Kasumi-1 (cell line): Measurements from ENCODE around the gene VEGFC.

Source experiments
- DNase-seq, 2 experiments: peaks; one replicate each; lab custom pipeline; 2025; lab: John Stamatoyannopoulos, UW

The VEGFC gene

GRCh38 chr4:176680668-176681180 lies 112.0 kb downstream of the VEGFC start:
- DNase-seq, result no peak

- no peak for DNase-seq
These were observed 115.8 kb downstream of the VEGFC start for GRCh38 chr4:176676901-176677300.

GRCh38 chr4:176675810-176676209 lies 116.9 kb downstream of the VEGFC start:
- DNase-seq, result no peak

GRCh38 chr4:176671532-176671931 lies 121.2 kb downstream of the VEGFC start:
- DNase-seq, result no peak

- no peak for DNase-seq
These were observed 124.4 kb downstream of the VEGFC start for GRCh38 chr4:176668324-176668723.

GRCh38 chr4:176664964-176665363 lies 127.8 kb downstream of the VEGFC start:
- no peak for DNase-seq

- DNase-seq, result no peak
These were observed 132.2 kb downstream of the VEGFC start for GRCh38 chr4:176660561-176660960.

- DNase-seq, result no peak
These were observed 136.6 kb downstream of the VEGFC start for GRCh38 chr4:176656108-176656507.

GRCh38 chr4:176654565-176655216 lies 138.0 kb downstream of the VEGFC start:
- DNase-seq, result no peak

GRCh38 chr4:176653401-176654220 lies 139.1 kb downstream of the VEGFC start:
- no peak for DNase-seq

GRCh38 chr4:176646311-176646710 lies 146.4 kb downstream of the VEGFC start:
- no peak for DNase-seq

GRCh38 chr4:176645246-176645960 lies 147.3 kb downstream of the VEGFC start:
- DNase-seq, result no peak

GRCh38 chr4:176642472-176642871 lies 150.2 kb downstream of the VEGFC start:
- DNase-seq, result no peak

- DNase-seq, result no peak
These were observed 151.5 kb downstream of the VEGFC start for GRCh38 chr4:176641237-176641636.

GRCh38 chr4:176638992-176639391 lies 153.7 kb downstream of the VEGFC start:
- DNase-seq, result no peak

- DNase-seq, result no peak
These were observed 156.4 kb downstream of the VEGFC start for GRCh38 chr4:176636292-176636691.

- no peak for DNase-seq
These were observed 157.1 kb downstream of the VEGFC start for GRCh38 chr4:176635372-176636261.
